GM12865 (cell line): ENCODE measurements around the gene TREM2.

Source experiments
- DNase-seq: peaks from one replicate; pipeline ENCODE4 v3.0.0; 2010; ENCODE audit warnings: low read depth
- H3K4me3 ChIP-seq: 2 replicates; pipeline ENCODE4 v1.5.1; 2011; ENCODE audit warnings: mild to moderate bottlenecking, low read depth, low read length, control low read depth
- TF ChIP-seq, protein P1 (sequence below): IDR thresholded peaks from 2 replicates; pipeline ENCODE4 v1.5.1; 2011; ENCODE audit warnings: low read length, control low read depth, low read depth, inconsistent platforms; ENCODE audit not compliant: insufficient read depth; ENCODE audit errors: missing control alignments

The TREM2 gene

DNA sequence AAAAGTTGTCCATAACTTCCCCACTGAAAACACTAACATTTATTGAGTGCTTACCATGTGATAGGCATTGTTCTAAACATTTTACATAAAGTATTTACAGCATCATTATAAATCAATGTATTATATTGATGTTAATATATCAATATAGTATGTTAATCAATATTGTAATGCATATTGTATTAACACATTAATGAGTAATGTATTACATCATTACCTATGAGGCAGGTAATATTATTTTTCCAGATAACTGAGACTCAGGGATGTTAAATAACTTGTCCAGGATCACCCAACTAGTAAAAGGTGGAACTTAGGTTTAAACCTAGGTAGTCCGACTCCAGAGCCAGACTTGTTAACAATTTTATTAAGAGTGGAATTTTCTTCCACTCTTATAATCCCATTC, 12.2 kb upstream of the TREM2 start:
- DNase-seq: no peak
- no peak overlapping the region for H3K4me3 ChIP-seq

DNA sequence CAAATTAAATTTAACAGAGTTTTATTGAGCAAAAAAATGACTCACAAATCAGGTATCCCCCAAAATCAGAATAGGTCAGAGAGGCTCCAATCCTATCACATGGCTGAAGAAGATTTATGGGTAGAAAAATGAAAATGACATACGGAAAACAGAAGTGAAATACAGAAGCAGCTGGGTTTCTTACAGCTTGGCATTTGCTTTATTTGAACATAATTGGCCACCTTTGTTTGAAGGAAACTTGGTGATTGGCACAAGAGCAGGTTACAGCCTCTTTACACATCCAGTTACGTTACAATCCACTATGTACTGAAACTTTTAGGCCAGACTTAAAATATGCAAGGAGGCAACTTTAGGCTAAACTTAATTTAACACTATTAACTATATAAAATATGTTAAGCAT, 11.7 kb upstream of the TREM2 start:
- no peak for DNase-seq
- TF ChIP-seq, protein P1, sequence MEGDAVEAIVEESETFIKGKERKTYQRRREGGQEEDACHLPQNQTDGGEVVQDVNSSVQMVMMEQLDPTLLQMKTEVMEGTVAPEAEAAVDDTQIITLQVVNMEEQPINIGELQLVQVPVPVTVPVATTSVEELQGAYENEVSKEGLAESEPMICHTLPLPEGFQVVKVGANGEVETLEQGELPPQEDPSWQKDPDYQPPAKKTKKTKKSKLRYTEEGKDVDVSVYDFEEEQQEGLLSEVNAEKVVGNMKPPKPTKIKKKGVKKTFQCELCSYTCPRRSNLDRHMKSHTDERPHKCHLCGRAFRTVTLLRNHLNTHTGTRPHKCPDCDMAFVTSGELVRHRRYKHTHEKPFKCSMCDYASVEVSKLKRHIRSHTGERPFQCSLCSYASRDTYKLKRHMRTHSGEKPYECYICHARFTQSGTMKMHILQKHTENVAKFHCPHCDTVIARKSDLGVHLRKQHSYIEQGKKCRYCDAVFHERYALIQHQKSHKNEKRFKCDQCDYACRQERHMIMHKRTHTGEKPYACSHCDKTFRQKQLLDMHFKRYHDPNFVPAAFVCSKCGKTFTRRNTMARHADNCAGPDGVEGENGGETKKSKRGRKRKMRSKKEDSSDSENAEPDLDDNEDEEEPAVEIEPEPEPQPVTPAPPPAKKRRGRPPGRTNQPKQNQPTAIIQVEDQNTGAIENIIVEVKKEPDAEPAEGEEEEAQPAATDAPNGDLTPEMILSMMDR: no peak
- no peak overlapping the region for H3K4me3 ChIP-seq

More for the DNA sequence above, 12.2 kb upstream of the TREM2 start:
- TF ChIP-seq, protein P1: no peak

DNA sequence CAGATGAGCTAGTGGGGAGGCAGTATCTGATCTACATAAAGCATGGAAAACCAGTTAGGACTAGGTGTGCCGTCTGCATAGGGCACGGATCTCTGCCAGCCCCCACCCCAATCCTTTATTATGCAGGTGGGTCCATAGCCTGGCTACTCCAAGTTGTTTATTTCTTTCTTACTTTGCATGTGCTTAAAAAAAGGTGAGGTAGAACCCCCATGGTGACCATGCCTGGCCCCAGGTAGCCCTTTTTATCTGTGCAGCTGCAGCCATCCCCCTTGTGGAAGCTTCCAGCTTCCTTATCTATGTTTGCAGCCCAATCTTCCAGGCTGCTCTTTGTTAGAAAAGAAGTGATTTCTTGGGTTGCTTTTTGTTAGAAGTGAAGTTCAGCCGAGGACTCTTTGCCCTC, 9.0 kb upstream of the TREM2 start:
- no peak for DNase-seq
- no peak overlapping the region for H3K4me3 ChIP-seq
- TF ChIP-seq, protein P1: no peak

DNA sequence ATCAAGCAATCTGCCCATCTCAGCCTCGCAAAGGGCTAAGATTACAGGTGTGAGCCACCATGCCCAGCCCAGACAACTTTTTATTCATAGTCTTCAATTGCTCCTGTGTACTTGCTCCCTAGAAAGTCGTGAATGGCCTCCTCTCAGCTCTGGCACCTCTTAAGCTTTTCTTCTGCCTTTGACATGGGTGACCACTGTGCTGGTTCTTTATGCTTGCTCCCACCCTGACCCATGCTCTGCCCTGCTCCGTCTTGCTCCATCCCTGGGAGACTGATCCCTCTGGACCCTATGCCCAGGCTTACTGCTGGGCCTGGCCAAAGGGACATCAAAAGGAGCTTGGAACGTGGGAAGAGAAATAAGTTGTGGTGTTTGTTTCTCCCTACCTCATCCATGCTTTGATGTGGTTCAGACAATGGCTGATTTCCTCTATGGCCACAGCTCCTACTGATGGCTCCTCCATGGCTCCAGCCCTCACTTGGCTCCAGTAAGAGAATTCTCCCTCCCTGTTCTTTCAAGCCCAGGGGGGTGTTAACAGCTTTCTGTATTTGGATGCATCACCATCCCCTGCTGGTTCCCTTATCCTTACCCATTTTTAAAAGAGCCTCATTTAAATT, 7.7 kb upstream of the TREM2 start:
- no peak for DNase-seq
- TF ChIP-seq, protein P1: no peak
- no peak overlapping the region for H3K4me3 ChIP-seq

DNA sequence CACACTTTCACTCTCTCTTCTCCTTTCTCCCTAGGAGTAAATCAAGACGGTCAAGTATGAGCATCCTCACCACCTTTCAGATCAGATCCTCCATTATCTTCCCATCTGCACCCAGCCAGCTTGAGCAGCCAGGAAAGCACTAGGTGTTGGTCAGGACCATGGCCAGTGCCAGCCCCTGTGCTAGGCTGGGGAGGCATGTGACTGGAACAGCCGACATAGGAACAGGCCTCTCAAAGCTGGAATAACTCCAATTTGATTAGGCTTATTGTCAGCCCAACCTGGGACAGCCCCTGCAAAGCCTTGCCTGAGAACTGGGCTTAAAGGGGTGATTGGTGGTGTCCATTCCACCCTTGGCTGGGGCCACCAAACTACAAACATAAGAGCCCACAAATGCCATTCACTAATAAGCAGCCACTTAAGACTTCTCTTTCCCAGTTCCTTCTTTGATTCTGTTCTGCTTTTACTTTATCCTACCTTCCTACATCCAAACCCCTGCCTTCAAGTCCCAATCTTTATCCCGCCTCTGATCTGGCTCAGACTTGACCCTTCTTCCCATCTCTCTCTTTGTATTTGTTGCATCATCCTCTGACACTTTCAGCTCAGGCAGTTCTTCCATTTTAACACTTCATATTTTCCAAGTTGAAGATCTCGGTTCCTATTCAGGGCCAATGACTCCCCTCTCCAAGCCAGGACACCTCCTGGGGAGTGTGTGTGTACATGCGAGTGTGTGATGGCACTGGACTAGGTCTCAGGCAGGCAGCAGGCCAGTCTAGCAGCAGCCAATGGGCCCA, 4.5 kb upstream of the TREM2 start:
- TF ChIP-seq, protein P1: no peak
- DNase-seq: no peak
- H3K4me3 ChIP-seq: no peak overlapping the region

DNA sequence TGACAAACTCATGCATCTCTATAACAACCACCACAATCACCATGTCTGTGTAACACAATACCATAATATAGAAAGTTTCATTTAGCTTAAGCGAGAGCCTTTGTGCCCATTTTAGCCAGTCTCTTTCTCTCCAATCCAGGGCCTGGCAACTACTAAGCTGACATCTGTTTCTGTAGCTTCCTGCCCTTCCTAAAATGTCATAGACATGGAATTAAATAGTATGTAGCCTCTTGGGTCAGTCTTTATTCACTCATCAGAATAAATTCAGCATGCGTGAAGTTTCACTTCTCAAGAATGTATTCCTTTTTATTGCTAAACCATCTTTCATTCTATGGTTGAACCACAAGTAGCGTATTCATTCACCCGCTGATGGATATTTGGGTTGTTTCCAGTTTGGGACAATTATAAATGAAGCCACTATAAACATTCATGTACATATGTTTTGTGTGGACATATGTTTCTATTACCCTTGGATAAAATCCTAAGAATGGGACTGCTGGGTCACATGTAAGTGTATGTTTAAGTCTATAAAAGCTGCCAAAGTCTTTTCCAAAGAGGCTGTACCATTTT, 1.7 kb upstream of the TREM2 start:
- H3K4me3 ChIP-seq: no peak overlapping the region
- TF ChIP-seq, protein P1: no peak
- DNase-seq: no peak

DNA sequence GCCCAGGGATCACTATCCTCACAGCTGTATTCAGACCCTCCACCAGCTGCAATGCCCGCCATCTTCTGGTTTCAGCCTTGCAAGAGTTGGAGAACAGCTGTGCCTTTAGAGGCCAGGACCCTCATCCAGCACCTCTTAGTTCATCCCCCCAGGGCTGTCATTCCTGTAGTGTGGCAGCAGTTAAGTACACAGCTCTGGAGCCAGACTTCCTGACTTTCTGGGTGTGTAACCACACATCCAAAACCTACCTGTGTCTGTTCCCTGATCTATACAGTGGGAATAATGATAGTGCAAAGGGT, 452 bp upstream of the TREM2 start:
- TF ChIP-seq, protein P1: no peak
- no peak overlapping the region for H3K4me3 ChIP-seq
- no peak for DNase-seq
